OCI-LY7 (cell line): ENCODE measurements around the gene GID8.

Experiments used
- EZH2phosphoT487 ChIP-seq: fragments of 200-600 bp; sonication (generic); IDR thresholded peaks from 2 replicates; pipeline ENCODE4 v1.6.1; 2018; ENCODE audit warnings: low read depth, borderline replicate concordance, mild to moderate bottlenecking, mixed run types, antibody characterized with exemption, low read length, moderate library complexity, mixed read lengths
- TF ChIP-seq, protein P1 (sequence below): fragments of 200-600 bp; sonication (generic); conservative IDR thresholded peaks from 2 replicates; pipeline ENCODE4 v1.5.1; 2014; ENCODE audit warnings: mild to moderate bottlenecking, antibody characterized with exemption, low read length, moderate library complexity, mixed read lengths

DNA sequence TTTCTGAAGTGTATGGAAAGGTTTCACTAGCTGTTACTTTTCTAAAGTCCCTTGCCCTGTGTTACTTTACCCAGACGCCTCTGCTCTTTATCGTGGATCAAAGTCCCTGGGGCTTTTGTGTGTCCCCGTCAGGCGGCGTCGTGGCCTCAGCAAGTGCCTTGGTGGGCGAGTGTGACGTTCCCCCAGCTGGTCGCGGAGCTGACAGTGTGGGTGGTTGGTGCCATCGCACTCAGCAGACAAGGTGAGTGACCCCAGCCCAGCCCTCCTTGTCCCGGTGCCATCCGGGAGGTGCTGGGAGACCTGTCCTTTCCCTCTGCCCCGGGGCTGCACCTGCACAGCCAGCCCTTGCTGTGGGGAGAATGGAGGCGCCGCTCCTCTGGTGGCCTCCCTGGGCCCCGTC is 49.0 kb upstream of the GID8 start:
- TF ChIP-seq, protein P1, sequence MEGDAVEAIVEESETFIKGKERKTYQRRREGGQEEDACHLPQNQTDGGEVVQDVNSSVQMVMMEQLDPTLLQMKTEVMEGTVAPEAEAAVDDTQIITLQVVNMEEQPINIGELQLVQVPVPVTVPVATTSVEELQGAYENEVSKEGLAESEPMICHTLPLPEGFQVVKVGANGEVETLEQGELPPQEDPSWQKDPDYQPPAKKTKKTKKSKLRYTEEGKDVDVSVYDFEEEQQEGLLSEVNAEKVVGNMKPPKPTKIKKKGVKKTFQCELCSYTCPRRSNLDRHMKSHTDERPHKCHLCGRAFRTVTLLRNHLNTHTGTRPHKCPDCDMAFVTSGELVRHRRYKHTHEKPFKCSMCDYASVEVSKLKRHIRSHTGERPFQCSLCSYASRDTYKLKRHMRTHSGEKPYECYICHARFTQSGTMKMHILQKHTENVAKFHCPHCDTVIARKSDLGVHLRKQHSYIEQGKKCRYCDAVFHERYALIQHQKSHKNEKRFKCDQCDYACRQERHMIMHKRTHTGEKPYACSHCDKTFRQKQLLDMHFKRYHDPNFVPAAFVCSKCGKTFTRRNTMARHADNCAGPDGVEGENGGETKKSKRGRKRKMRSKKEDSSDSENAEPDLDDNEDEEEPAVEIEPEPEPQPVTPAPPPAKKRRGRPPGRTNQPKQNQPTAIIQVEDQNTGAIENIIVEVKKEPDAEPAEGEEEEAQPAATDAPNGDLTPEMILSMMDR, result no peak
- TF ChIP-seq EZH2phosphoT487, result no peak
